ENCODE data around the gene HORMAD2.

HORMAD2 gene

DNA sequence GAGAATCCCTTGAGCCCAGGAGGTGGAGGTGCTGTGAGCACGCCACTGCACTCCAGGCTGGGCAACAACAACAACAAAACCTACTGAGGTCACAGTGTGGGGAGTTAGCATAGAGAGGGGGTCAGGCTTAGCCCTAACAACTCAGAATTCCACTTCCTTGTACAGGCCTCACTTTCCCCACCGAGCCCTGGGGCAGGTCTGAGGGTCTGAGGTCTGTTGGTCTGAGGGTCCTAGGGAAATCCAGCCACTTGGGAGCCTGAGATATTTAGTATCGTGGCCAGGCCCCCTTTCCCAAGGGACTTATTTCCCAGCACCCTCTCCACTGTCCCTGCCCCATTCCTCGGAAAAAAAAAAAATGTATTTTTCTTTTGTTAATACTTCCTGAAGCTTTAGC lies 34.8 kb upstream of the HORMAD2 start:
- no peak for TF ChIP-seq ZNF8 (CRISPR knock-in tag; IDR thresholded peaks at IDR 0.05)
- no peak for TF ChIP-seq TCF4 (CRISPR knock-in tag; IDR thresholded peaks at IDR 0.05; ENCODE audit: borderline replicate concordance)
- no peak for TF ChIP-seq ZC3H10 (CRISPR knock-in tag; IDR thresholded peaks at IDR 0.05)
- TF ChIP-seq TOX (CRISPR knock-in tag; IDR thresholded peaks at IDR 0.05; ENCODE audit: borderline replicate concordance), result no peak
- TF ChIP-seq, protein P1, sequence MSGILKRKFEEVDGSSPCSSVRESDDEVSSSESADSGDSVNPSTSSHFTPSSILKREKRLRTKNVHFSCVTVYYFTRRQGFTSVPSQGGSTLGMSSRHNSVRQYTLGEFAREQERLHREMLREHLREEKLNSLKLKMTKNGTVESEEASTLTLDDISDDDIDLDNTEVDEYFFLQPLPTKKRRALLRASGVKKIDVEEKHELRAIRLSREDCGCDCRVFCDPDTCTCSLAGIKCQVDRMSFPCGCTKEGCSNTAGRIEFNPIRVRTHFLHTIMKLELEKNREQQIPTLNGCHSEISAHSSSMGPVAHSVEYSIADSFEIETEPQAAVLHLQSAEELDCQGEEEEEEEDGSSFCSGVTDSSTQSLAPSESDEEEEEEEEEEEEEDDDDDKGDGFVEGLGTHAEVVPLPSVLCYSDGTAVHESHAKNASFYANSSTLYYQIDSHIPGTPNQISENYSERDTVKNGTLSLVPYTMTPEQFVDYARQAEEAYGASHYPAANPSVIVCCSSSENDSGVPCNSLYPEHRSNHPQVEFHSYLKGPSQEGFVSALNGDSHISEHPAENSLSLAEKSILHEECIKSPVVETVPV (CRISPR knock-in tag; IDR thresholded peaks at IDR 0.05), result no peak
- TF ChIP-seq, protein P2, sequence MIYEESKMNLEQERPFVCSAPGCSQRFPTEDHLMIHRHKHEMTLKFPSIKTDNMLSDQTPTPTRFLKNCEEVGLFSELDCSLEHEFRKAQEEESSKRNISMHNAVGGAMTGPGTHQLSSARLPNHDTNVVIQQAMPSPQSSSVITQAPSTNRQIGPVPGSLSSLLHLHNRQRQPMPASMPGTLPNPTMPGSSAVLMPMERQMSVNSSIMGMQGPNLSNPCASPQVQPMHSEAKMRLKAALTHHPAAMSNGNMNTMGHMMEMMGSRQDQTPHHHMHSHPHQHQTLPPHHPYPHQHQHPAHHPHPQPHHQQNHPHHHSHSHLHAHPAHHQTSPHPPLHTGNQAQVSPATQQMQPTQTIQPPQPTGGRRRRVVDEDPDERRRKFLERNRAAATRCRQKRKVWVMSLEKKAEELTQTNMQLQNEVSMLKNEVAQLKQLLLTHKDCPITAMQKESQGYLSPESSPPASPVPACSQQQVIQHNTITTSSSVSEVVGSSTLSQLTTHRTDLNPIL (CRISPR knock-in tag; IDR thresholded peaks at IDR 0.05; ENCODE audit: low read depth), result no peak
- TF ChIP-seq CSDC2 (CRISPR knock-in tag; IDR thresholded peaks at IDR 0.05), result no peak
- no peak for TF ChIP-seq ZFP3 (CRISPR knock-in tag; IDR thresholded peaks at IDR 0.05)
- TF ChIP-seq OSR1 (CRISPR knock-in tag; IDR thresholded peaks at IDR 0.05), result no peak
- TF ChIP-seq, protein P3, sequence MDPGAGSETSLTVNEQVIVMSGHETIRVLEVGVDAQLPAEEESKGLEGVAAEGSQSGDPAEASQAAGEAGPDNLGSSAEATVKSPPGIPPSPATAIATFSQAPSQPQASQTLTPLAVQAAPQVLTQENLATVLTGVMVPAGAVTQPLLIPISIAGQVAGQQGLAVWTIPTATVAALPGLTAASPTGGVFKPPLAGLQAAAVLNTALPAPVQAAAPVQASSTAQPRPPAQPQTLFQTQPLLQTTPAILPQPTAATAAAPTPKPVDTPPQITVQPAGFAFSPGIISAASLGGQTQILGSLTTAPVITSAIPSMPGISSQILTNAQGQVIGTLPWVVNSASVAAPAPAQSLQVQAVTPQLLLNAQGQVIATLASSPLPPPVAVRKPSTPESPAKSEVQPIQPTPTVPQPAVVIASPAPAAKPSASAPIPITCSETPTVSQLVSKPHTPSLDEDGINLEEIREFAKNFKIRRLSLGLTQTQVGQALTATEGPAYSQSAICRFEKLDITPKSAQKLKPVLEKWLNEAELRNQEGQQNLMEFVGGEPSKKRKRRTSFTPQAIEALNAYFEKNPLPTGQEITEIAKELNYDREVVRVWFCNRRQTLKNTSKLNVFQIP (CRISPR knock-in tag; IDR thresholded peaks at IDR 0.05; ENCODE audit: borderline replicate concordance, low read depth), result no peak
- TF ChIP-seq ZFP30 (CRISPR knock-in tag; IDR thresholded peaks at IDR 0.05), result no peak
- TF ChIP-seq ARNTL (CRISPR knock-in tag; IDR thresholded peaks at IDR 0.05; ENCODE audit: borderline replicate concordance, low read depth), result no peak
- no peak for TF ChIP-seq ZNF70 (CRISPR knock-in tag; IDR thresholded peaks at IDR 0.05)
- TF ChIP-seq GLIS3 (CRISPR knock-in tag; IDR thresholded peaks at IDR 0.05), result no peak
- no peak for TF ChIP-seq RARB (CRISPR knock-in tag; IDR thresholded peaks at IDR 0.05)
- TF ChIP-seq ZNF565 (CRISPR knock-in tag; conservative IDR thresholded peaks at IDR 0.05; ENCODE audit: low read depth), result no peak
- no peak for TF ChIP-seq SNAI2 (CRISPR knock-in tag; IDR thresholded peaks at IDR 0.05)
- no peak for ATAC-seq

DNA sequence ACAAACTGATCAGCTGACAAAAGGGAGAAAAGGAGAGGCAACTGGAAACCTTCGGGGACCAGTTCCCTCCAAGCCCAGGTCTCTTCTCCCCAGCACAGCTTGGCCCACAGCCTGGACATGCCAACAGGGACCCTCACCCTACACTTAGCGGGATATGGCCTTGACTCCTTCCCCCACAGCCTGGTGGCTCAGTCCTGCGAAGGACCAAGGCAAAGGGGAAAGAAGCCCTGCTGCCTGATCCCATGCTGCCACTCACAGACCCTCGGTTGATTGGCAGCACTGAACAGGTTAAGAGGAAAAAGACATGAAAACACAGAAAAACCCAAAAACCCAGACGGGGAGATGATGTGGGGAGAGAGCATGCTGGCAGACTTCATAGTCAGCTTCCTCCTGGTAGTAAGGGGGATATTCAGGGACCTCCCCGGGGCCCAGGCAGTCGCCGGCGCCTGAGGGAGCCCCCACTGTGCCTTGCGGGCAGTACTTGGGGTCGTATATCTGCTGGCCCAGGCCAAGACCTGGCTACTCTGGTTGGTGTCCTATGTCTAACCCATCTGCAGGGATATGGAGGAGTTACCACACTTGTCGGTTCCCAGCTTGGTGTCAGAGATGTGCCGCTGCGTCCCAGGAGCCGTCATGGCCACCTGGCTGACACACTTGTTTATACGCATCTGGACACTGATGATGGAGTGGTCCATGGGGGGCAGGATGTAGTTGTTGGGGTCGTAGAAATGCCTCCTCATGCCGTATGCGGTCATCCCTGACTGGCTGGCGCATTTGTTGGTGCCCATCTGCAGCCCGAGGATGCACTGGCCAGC lies 34.2 kb upstream of the HORMAD2 start:
- ATAC-seq, result no peak

More for the DNA sequence above, 34.2 kb upstream of the HORMAD2 start:
- no peak for TF ChIP-seq ZNF565 (CRISPR knock-in tag; conservative IDR thresholded peaks at IDR 0.05; ENCODE audit: low read depth)
- TF ChIP-seq ZNF8 (CRISPR knock-in tag; IDR thresholded peaks at IDR 0.05), result no peak
- TF ChIP-seq, protein P1 (CRISPR knock-in tag; IDR thresholded peaks at IDR 0.05), result no peak
- TF ChIP-seq CSDC2 (CRISPR knock-in tag; IDR thresholded peaks at IDR 0.05), result no peak
- TF ChIP-seq, protein P4, sequence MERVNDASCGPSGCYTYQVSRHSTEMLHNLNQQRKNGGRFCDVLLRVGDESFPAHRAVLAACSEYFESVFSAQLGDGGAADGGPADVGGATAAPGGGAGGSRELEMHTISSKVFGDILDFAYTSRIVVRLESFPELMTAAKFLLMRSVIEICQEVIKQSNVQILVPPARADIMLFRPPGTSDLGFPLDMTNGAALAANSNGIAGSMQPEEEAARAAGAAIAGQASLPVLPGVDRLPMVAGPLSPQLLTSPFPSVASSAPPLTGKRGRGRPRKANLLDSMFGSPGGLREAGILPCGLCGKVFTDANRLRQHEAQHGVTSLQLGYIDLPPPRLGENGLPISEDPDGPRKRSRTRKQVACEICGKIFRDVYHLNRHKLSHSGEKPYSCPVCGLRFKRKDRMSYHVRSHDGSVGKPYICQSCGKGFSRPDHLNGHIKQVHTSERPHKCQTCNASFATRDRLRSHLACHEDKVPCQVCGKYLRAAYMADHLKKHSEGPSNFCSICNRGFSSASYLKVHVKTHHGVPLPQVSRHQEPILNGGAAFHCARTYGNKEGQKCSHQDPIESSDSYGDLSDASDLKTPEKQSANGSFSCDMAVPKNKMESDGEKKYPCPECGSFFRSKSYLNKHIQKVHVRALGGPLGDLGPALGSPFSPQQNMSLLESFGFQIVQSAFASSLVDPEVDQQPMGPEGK (CRISPR knock-in tag; IDR thresholded peaks at IDR 0.05; ENCODE audit: borderline replicate concordance), result no peak
- no peak for TF ChIP-seq ZNF70 (CRISPR knock-in tag; IDR thresholded peaks at IDR 0.05)
- TF ChIP-seq GLIS3 (CRISPR knock-in tag; IDR thresholded peaks at IDR 0.05), result no peak
- TF ChIP-seq, protein P3 (CRISPR knock-in tag; IDR thresholded peaks at IDR 0.05; ENCODE audit: borderline replicate concordance, low read depth), result no peak
- no peak for TF ChIP-seq ARNTL (CRISPR knock-in tag; IDR thresholded peaks at IDR 0.05; ENCODE audit: borderline replicate concordance, low read depth)
- TF ChIP-seq TCF4 (CRISPR knock-in tag; IDR thresholded peaks at IDR 0.05; ENCODE audit: borderline replicate concordance), result no peak
- no peak for TF ChIP-seq ISL1 (CRISPR knock-in tag; IDR thresholded peaks at IDR 0.05)
- no peak for TF ChIP-seq TOX (CRISPR knock-in tag; IDR thresholded peaks at IDR 0.05; ENCODE audit: borderline replicate concordance)
- TF ChIP-seq ZC3H10 (CRISPR knock-in tag; IDR thresholded peaks at IDR 0.05), result no peak
